Heart right ventricle (tissue), 16 donors: ENCODE data around the gene METTL1. TPM values are rescaled to one million over a fixed set of nuclear protein-coding genes. Genes with fewer than 3 reads are reported as not detected.

Source experiments
- ATAC-seq, 8 donors: fragments of 200-7000 bp; cut with Tn5 transposase; one replicate each; pipeline ENCODE4 v1.9.1; 2020; ENCODE audit warnings: mild to moderate bottlenecking in 8 of 8, moderate library complexity in 8 of 8, moderate number of reproducible peaks in 1 of 8
- DNase-seq, 2 donors: peaks; one replicate each; pipeline ENCODE4 v3.0.0-alpha.2; 2020
- H3K27ac ChIP-seq, 10 donors: fragments of 200-600 bp; sonication (generic) in 2 of 10; one replicate each; pipeline versions ENCODE4 v1.5.0 to v1.8.0; 2020 to 2022; ENCODE audit warnings: mild to moderate bottlenecking in 3 of 10
- H3K27me3 ChIP-seq, 7 donors: fragments of 200-600 bp; one replicate each; pipeline ENCODE4 v1.8.0; 2021 to 2022; ENCODE audit warnings: mild to moderate bottlenecking in 2 of 7
- H3K36me3 ChIP-seq, 9 donors: fragments of 200-600 bp; sonication (generic) in 1 of 9; one replicate each; pipeline versions ENCODE4 v1.5.0 to v1.8.0; 2020 to 2022; ENCODE audit warnings: mild to moderate bottlenecking in 2 of 9
- H3K4me1 ChIP-seq, 9 donors: fragments of 200-600 bp; sonication (generic) in 1 of 9; one replicate each; pipeline versions ENCODE4 v1.5.0 to v1.8.0; 2020 to 2022; ENCODE audit warnings: mild to moderate bottlenecking in 4 of 9
- H3K4me3 ChIP-seq, 10 donors: fragments of 200-600 bp; sonication (generic) in 2 of 10; one replicate each; pipeline versions ENCODE4 v1.5.0 to v1.8.0; 2020 to 2022; ENCODE audit warnings: mild to moderate bottlenecking in 7 of 10, moderate library complexity in 2 of 10
- H3K9me3 ChIP-seq, 11 donors: fragments of 200-600 bp in 10 of 11; sonication (generic) in 2 of 11; one replicate each; pipeline versions ENCODE4 v1.5.0 to v1.8.0; 2013 to 2022; ENCODE audit warnings: mild to moderate bottlenecking in 2 of 11, control low read depth in 1 of 11, moderate library complexity in 1 of 11
- CTCF ChIP-seq, 9 donors: fragments of 200-600 bp; sonication (generic) in 2 of 9; IDR thresholded peaks; one replicate each; pipeline versions ENCODE4 v1.5.0 to v1.8.0; 2021 to 2022; ENCODE audit warnings: antibody characterized with exemption in 9 of 9, mild to moderate bottlenecking in 5 of 9, moderate library complexity in 1 of 9
- WGBS, 2 donors: extraction: QIAGEN DNeasy Blood & Tissue Kit; methylation state at CpG; one replicate each; pipeline ENCODE4 v1.1.7; 2013; ENCODE audit warnings: inconsistent platforms in 1 of 2; 5-methylcytosine and 5-hydroxymethylcytosine counted together
- intact Hi-C, 10 donors: fragments of 100-400 bp; cut with DNase I; formaldehyde crosslinking; loops; one replicate each; pipeline versions ENCODE4 v1.11.1 to v1.14.2; 2022
- polyA plus RNA-seq, 2 donors: library from polyadenylated mRNA; stranded (reverse); fragments of 200-250 nt; gene quantifications; one replicate each; pipeline ENCODE4 v1.2.3, GENCODE V29; 2013
- total RNA-seq, 10 donors: library from RNA; stranded (reverse); fragmentation: NEBNext Ultra II Directional in 3 of 10; extraction: Animal tissue kit (Norgen Biotek cat#: 25700) in 3 of 10; gene quantifications; one replicate each; pipeline versions ENCODE4 v1.2.1 to v1.2.4, GENCODE V29; 2021 to 2023
- donor health status: Arrhythmogenic right ventricular cardiomyopathy.
- donor health status: ischemic (EF 13 %, LVEDD 7.1; RV severe dilation, severe dysfunction).
- donor health status: healthy with polysubstance abuse.
- donor health status: DM: no; HTN: yes; CAD: no.
- donor health status: DM: no; HTN: no; CAD: no.
- donor health status: ischemic (EF 25% LVEDD 6.9; RV normal size, moderate dysfunction).
- donor health status: ischemic (EF 25% LVEDD 5.7; RV mildly dilated, moderate dysfunction).
- donor health status: healthy.
- donor health status: DM: yes; HTN: yes; CAD: no.
- donor health status: Ischemic cardiomyopathy.
- donor health status: ischemic (EF 35%, LVEDD 5.7; RV mildly dilated, moderate dysfunction).
- donor health status: nonischemic (EF 11% LVEDD 7.7; RV severe dilation, severe dysfunction).
- donor health status: DM: yes; HTN: yes; CAD: no.
- donor health status: PGD.
- donor health status: ischemic (EF 29% LVEDD 5.4; RV normal size, mild dysfunction).
- donor health status: nonischemic (EF 23%, LVEDD 6.1; RV moderate dilation, normal function).

METTL1 gene
- total and polyA plus RNA-seq, 12 donors: 5.6 to 29.4 (median 8.3) TPM

GRCh38 chr12:57772429-57773322 lies 771 bp upstream of the METTL1 start, which contains the start of gene EEF1AKMT3:
EEF1AKMT3 (plus strand) TSS chr12:57772614; CDS start chr12:57772725, 111 bp downstream.
- H3K4me3 ChIP-seq: peak within 1 kb of the TSS; percentile 68 to 92 (median 78)
- H3K36me3 ChIP-seq: peaks cover 0 to 46% (median 0%) of the 10 kb centered on the region in 9 donors
- H3K9me3 ChIP-seq: no peaks in the 10 kb centered on the region
- H3K27me3 ChIP-seq: peaks cover 0 to 2% (median 0%) of the 10 kb centered on the region in 7 donors
- peak within 1 kb of the TSS; percentile 47 to 94 (median 89) for H3K27ac ChIP-seq
- ATAC-seq (peak; percentile 68 to 80 (median 74)), DNase-seq (peak; percentile 66 to 73)
- intact Hi-C loops: no loop called here
- 2% methylated on average over 67 of the region's 67 CpGs for whole genome bisulfite sequencing, 2 donors
- peaks cover 5 to 30% (median 19%) of the 10 kb centered on the region in 9 donors for H3K4me1 ChIP-seq
- TF ChIP-seq CTCF (IDR thresholded peaks at IDR 0.05): no peak

- Histone ChIP-seq H3K36me3 (peaks cover 0 to 46% (median 0%) of the 10 kb centered on the region in 9 donors), H3K4me3 (peak overlapping the region; percentile 68 to 92 (median 78)), H3K4me1 (peaks cover 11 to 40% (median 26%) of the 10 kb centered on the region in 9 donors), H3K27ac (peak overlapping the region in 9 of 10 donors; percentile 82 to 94 (median 90)), H3K9me3 (no peaks in the 10 kb centered on the region), H3K27me3 (peaks cover 0 to 15% (median 6%) of the 10 kb centered on the region in 7 donors)
- DNase-seq (peak; percentile 81 to 91), ATAC-seq (peak; percentile 65 to 87 (median 79))
- intact Hi-C loops: no loop called here
- TF ChIP-seq CTCF (IDR thresholded peaks at IDR 0.05): no peak
- 2 to 6% methylated on average over 16 of the region's 16 CpGs for WGBS, 2 donors
These were observed 551 bp downstream of the METTL1 start for GRCh38 chr12:57771236-57771872.

GRCh38 chr12:57770734-57771133 lies 1.2 kb downstream of the METTL1 start:
- Histone ChIP-seq H3K4me3 (no peak overlapping the region), H3K27me3 (peaks cover 0 to 21% (median 12%) of the 10 kb centered on the region in 7 donors), H3K9me3 (no peaks in the 10 kb centered on the region), H3K27ac (peak overlapping the region in 1 of 10 donors; percentile 94), H3K4me1 (peaks cover 16 to 43% (median 32%) of the 10 kb centered on the region in 9 donors), H3K36me3 (peaks cover 0 to 40% (median 0%) of the 10 kb centered on the region in 9 donors)
- ATAC-seq (no peak), DNase-seq (no peak)
- intact Hi-C loops: no loop called here
- 94 to 96% methylated on average over 4 of the region's 4 CpGs for WGBS, 2 donors
- TF ChIP-seq CTCF (IDR thresholded peaks at IDR 0.05): no peak

- Histone ChIP-seq H3K27me3 (peaks cover 2 to 33% (median 23%) of the 10 kb centered on the region in 7 donors), H3K27ac (no peak overlapping the region), H3K4me3 (no peak overlapping the region), H3K4me1 (peaks cover 20 to 54% (median 42%) of the 10 kb centered on the region in 9 donors), H3K36me3 (peaks cover 0 to 34% (median 0%) of the 10 kb centered on the region in 9 donors), H3K9me3 (no peaks in the 10 kb centered on the region)
- DNase-seq: no peak
- no peak for TF ChIP-seq CTCF (IDR thresholded peaks at IDR 0.05)
- WGBS, 2 donors: 95 to 96% methylated on average over 11 of the region's 11 CpGs
- intact Hi-C loops: no loop called here
- no peak for ATAC-seq
These were observed 2.3 kb downstream of the METTL1 start for GRCh38 chr12:57769594-57769993.
